Measurements from ENCODE around the gene GTPBP1. TPM values are rescaled to one million over a fixed set of nuclear protein-coding genes. Genes with fewer than 3 reads are reported as not detected.

Gene GTPBP1
- total RNA-seq, 2 experiments from 2014 or later: 51.1 to 95.0 TPM

DNA sequence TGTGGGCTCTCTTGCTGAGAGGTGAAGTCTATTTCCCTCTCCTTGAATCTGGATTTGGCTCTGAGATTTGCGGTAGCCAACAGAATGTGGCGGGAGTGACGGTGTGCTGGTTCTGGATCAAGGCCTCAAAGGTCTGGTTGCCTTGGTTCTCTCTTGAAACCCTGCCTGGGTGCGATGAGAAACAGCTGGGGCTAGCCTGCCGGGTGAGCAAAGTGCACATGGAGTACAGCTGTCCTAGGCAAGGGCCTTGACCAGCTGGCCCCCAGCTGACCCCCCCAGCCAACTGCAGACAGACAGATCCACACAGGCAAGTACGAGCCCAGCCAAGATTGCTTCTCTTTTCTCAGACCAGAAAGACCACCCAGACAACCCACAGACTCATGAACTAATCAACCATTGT lies 39.2 kb downstream of the GTPBP1 start:
- no peak overlapping the region for H3K4me3 ChIP-seq (ENCODE audit: low read depth, low read length, poor library complexity, severe bottlenecking)
- TF ChIP-seq CTCF (conservative IDR thresholded peaks at IDR 0.05; ENCODE audit: low read length): no peak
- TF ChIP-seq EZH2phosphoT487 (IDR thresholded peaks at IDR 0.05; ENCODE audit: borderline replicate concordance, low read depth, low read length): no peak
- H4K20me1 ChIP-seq (ENCODE audit: insufficient read depth, low read length): no peaks in the 10 kb centered on the region
- no peaks in the 10 kb centered on the region for H3K9me2 ChIP-seq (ENCODE audit: insufficient read depth, low read length)
- CTCF ChIA-PET (ENCODE audit: unreplicated experiment): interaction anchor here (0.6 kb wide), 1 partner anchor 175 kb away, joined by 3 read pairs; no protein-coding TSS in a partner anchor
- DNase-seq (ENCODE audit: low spot score): no peak
- no peaks in the 10 kb centered on the region for H3K4me1 ChIP-seq (ENCODE audit: insufficient read depth, low read length, poor library complexity, severe bottlenecking)
- peaks cover 95% of the 10 kb centered on the region for H3K36me3 ChIP-seq (ENCODE audit: insufficient read depth, low read length)
- no peak overlapping the region for H3K27ac ChIP-seq (ENCODE audit: low read depth, low read length, poor library complexity, severe bottlenecking)
- H2AFZ ChIP-seq (ENCODE audit: low read length): no peak overlapping the region
- intact Hi-C loops (cut with micrococcal nuclease; ENCODE audit: unreplicated experiment): no loop called here
- no peak overlapping the region for H3K4me2 ChIP-seq (ENCODE audit: low read length)
- POLR2A ChIA-PET: interaction anchor here (0.5 kb wide), 1 partner anchor 12 kb away, joined by 3 read pairs; no protein-coding TSS in a partner anchor
- H3K79me2 ChIP-seq (ENCODE audit: insufficient read depth, low read depth, low read length): no peaks in the 10 kb centered on the region
- BruUV-seq (replicated peaks): no TSS peak
- H3K9me3 ChIP-seq (ENCODE audit: low read length): no peaks in the 10 kb centered on the region

GRCh38 chr22:38745676-38746460 lies 40.1 kb downstream of the GTPBP1 start:
- Histone ChIP-seq H4K20me1 (ENCODE audit: insufficient read depth, low read length) (no peaks in the 10 kb centered on the region), H3K27ac (ENCODE audit: low read depth, low read length, poor library complexity, severe bottlenecking) (no peak overlapping the region), H3K9me3 (ENCODE audit: low read length) (no peaks in the 10 kb centered on the region), H3K4me1 (ENCODE audit: insufficient read depth, low read length, poor library complexity, severe bottlenecking) (no peaks in the 10 kb centered on the region), H3K4me2 (ENCODE audit: low read length) (no peak overlapping the region), H3K4me3 (ENCODE audit: low read depth, low read length, poor library complexity, severe bottlenecking) (no peak overlapping the region), H3K36me3 (ENCODE audit: insufficient read depth, low read length) (peaks cover 95% of the 10 kb centered on the region), H2AFZ (ENCODE audit: low read length) (no peak overlapping the region), H3K9me2 (ENCODE audit: insufficient read depth, low read length) (no peaks in the 10 kb centered on the region), H3K79me2 (ENCODE audit: insufficient read depth, low read depth, low read length) (no peaks in the 10 kb centered on the region)
- intact Hi-C loops (cut with micrococcal nuclease; ENCODE audit: unreplicated experiment): no loop called here
- BruUV-seq (replicated peaks): no TSS peak
- POLR2A ChIA-PET: interaction anchor here (0.5 kb wide), 1 partner anchor 11 kb away, joined by 3 read pairs; no protein-coding TSS in a partner anchor
- TF ChIP-seq EZH2phosphoT487 (IDR thresholded peaks at IDR 0.05; ENCODE audit: borderline replicate concordance, low read depth, low read length): no peak
- CTCF ChIA-PET (ENCODE audit: unreplicated experiment): interaction anchor here (0.5 to 0.6 kb wide), 2 partner anchors 23 to 176 kb away, joined by 3 read pairs; no protein-coding TSS in a partner anchor
- no peak for DNase-seq (ENCODE audit: low spot score)

- no peak overlapping the region for H3K4me2 ChIP-seq (ENCODE audit: low read length)
- no peak overlapping the region for H3K4me3 ChIP-seq (ENCODE audit: low read depth, low read length, poor library complexity, severe bottlenecking)
- ChIA-PET CTCF (ENCODE audit: unreplicated experiment) (no interaction called here), POLR2A (interaction anchor here (0.7 kb wide), 1 partner anchor 60 kb away, joined by 3 read pairs; no protein-coding TSS in a partner anchor)
- H3K79me2 ChIP-seq (ENCODE audit: insufficient read depth, low read depth, low read length): no peaks in the 10 kb centered on the region
- H3K9me3 ChIP-seq (ENCODE audit: low read length): no peaks in the 10 kb centered on the region
- BruUV-seq (replicated peaks): no TSS peak
- peaks cover 87% of the 10 kb centered on the region for H3K36me3 ChIP-seq (ENCODE audit: insufficient read depth, low read length)
- no peak for DNase-seq (ENCODE audit: low spot score)
- no peak for TF ChIP-seq EZH2phosphoT487 (IDR thresholded peaks at IDR 0.05; ENCODE audit: borderline replicate concordance, low read depth, low read length)
- no peak for TF ChIP-seq CTCF (conservative IDR thresholded peaks at IDR 0.05; ENCODE audit: low read length)
- intact Hi-C loops (cut with micrococcal nuclease; ENCODE audit: unreplicated experiment): no loop called here
- H4K20me1 ChIP-seq (ENCODE audit: insufficient read depth, low read length): 0 out of 2 replicates have a peak, but pooled peaks cover 1% of the 10 kb centered on the region
- H3K27ac ChIP-seq (ENCODE audit: low read depth, low read length, poor library complexity, severe bottlenecking): no peak overlapping the region
- H3K4me1 ChIP-seq (ENCODE audit: insufficient read depth, low read length, poor library complexity, severe bottlenecking): peaks cover 20% of the 10 kb centered on the region
- no peaks in the 10 kb centered on the region for H3K9me2 ChIP-seq (ENCODE audit: insufficient read depth, low read length)
- H2AFZ ChIP-seq (ENCODE audit: low read length): no peak overlapping the region
Measured at GRCh38 chr22:38748487-38749136, 42.9 kb downstream of the GTPBP1 start.
